Natural killer cell (primary cell): ENCODE data around the gene GAS6. TPM values are rescaled to one million over a fixed set of nuclear protein-coding genes. Genes with fewer than 3 reads are reported as not detected.

Experiments used
- ATAC-seq, 3 donors: fragments of 150-1000 bp in 2 of 3; fragments of 200-7000 bp in 1 of 3; cut with Tn5 transposase; 1 replicate in 1 of 3; 2 replicates in 2 of 3; pipeline ENCODE4 v1.10.0; 2021; ENCODE audit warnings: mild to moderate bottlenecking in 2 of 3, moderate library complexity in 2 of 3
- DNase-seq, 2 donors: peaks; one replicate each; pipeline versions ENCODE4 v3.0.0 to v3.0.0-alpha.2; 2013 to 2021; ENCODE audit warnings: mixed read lengths in 1 of 2
- H3K27ac ChIP-seq: one replicate; pipeline ENCODE4 v1.5.1; 2013; ENCODE audit warnings: mild to moderate bottlenecking, low read length
- H3K27me3 ChIP-seq: one replicate; pipeline ENCODE4 v1.6.1; 2013; ENCODE audit warnings: low read length; ENCODE audit not compliant: control insufficient read depth, insufficient read depth
- H3K36me3 ChIP-seq: one replicate; pipeline ENCODE4 v1.6.1; 2013; ENCODE audit warnings: low read length; ENCODE audit not compliant: control insufficient read depth, insufficient read depth
- H3K4me1 ChIP-seq: one replicate; pipeline ENCODE4 v1.6.1; 2013; ENCODE audit warnings: low read length; ENCODE audit not compliant: control insufficient read depth, insufficient read depth
- H3K4me3 ChIP-seq: one replicate; pipeline ENCODE4 v1.5.1; 2013; ENCODE audit warnings: low read length
- H3K9me3 ChIP-seq: one replicate; pipeline ENCODE4 v1.6.1; 2013; ENCODE audit warnings: low read length; ENCODE audit not compliant: control insufficient read depth, insufficient read depth
- H3K27ac Mint-ChIP-seq, 2 donors: one replicate each; pipeline ENCODE4 v1.8.0; 2022; ENCODE audit warnings: mild to moderate bottlenecking in 2 of 2, mixed read lengths in 2 of 2, moderate library complexity in 1 of 2
- H3K27me3 Mint-ChIP-seq, 2 donors: one replicate each; pipeline ENCODE4 v1.8.0; 2022; ENCODE audit warnings: low read depth in 2 of 2, mixed read lengths in 2 of 2
- H3K36me3 Mint-ChIP-seq: one replicate; pipeline ENCODE4 v1.8.0; 2022; ENCODE audit warnings: mixed read lengths
- H3K4me1 Mint-ChIP-seq, 2 donors: one replicate each; pipeline ENCODE4 v1.8.0; 2022; ENCODE audit warnings: mixed read lengths in 2 of 2
- H3K4me3 Mint-ChIP-seq: one replicate; pipeline ENCODE4 v1.8.0; 2022; ENCODE audit warnings: mild to moderate bottlenecking, moderate library complexity, mixed read lengths
- H3K9me3 Mint-ChIP-seq, 2 donors: one replicate each; pipeline ENCODE4 v1.8.0; 2022; ENCODE audit warnings: mixed read lengths in 2 of 2
- WGBS: methylation state at CpG from one replicate; pipeline ENCODE4 v1.1.7; 2013; ENCODE audit warnings: missing lambda C conversion rate; ENCODE audit not compliant: insufficient coverage; 5-methylcytosine and 5-hydroxymethylcytosine counted together
- intact Hi-C: fragments of 100-400 bp; cut with micrococcal nuclease; formaldehyde crosslinking; loops from one replicate; pipeline ENCODE4 v1.14.2; 2022
- total RNA-seq, 4 donors: library from RNA; stranded (reverse); fragments of 120-200 nt in 1 of 4; gene quantifications; one replicate each; pipeline versions ENCODE4 v1.2.3 to v1.2.4, GENCODE V29; 2013 to 2022
- TF ChIP-seq, protein P1 (sequence below): fragments of 200-600 bp; IDR thresholded peaks from one replicate; pipeline ENCODE4 v1.8.0; 2022; ENCODE audit warnings: antibody characterized with exemption

The GAS6 gene
- total RNA-seq, 3 donors from 2014 or later (not counting 1 experiment from before 2014, with no cell fraction given) = 0.40 to 1.4 (median 0.41) TPM

DNA sequence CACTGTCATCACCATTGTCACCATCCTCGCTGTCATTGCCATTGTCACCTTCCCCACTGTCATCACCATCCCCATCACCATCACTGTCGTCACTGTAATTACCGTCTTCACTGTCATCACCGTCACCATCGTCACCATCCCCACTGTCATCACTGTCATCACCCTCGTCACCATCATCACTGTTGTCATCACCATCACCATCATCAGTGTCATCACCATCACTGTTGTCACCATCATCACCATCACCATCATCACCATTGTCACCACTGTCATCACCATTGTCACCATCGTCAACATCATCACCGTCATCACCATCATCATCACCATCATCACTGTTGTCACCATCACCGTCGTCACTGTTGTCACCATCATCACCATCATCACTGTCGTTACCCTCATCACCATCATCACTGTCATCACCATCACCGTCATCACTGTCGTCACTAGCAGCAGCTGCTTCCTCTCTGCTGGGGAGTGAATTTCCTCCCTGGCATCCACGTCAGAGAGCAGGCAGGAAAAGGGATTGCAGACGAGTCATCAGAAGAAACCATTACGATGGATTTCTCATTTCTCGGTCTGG lies 77.5 kb downstream of the GAS6 start:
- 71% methylated on average over 17 of the region's 17 CpGs for WGBS
- no peak overlapping the region for H3K4me3 Mint-ChIP-seq
- no peaks in the 10 kb centered on the region for H3K36me3 Mint-ChIP-seq
- TF ChIP-seq, protein P1, sequence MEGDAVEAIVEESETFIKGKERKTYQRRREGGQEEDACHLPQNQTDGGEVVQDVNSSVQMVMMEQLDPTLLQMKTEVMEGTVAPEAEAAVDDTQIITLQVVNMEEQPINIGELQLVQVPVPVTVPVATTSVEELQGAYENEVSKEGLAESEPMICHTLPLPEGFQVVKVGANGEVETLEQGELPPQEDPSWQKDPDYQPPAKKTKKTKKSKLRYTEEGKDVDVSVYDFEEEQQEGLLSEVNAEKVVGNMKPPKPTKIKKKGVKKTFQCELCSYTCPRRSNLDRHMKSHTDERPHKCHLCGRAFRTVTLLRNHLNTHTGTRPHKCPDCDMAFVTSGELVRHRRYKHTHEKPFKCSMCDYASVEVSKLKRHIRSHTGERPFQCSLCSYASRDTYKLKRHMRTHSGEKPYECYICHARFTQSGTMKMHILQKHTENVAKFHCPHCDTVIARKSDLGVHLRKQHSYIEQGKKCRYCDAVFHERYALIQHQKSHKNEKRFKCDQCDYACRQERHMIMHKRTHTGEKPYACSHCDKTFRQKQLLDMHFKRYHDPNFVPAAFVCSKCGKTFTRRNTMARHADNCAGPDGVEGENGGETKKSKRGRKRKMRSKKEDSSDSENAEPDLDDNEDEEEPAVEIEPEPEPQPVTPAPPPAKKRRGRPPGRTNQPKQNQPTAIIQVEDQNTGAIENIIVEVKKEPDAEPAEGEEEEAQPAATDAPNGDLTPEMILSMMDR = no peak
- no peak overlapping the region for H3K27ac ChIP-seq
- ATAC-seq (no peak), DNase-seq (no peak)
- no peaks in the 10 kb centered on the region for H3K4me1 ChIP-seq
- no peak overlapping the region for H3K4me3 ChIP-seq
- H3K9me3 Mint-ChIP-seq = no peaks in the 10 kb centered on the region
- H3K27ac Mint-ChIP-seq = no peak overlapping the region
- H3K4me1 Mint-ChIP-seq = no peaks in the 10 kb centered on the region
- H3K9me3 ChIP-seq = no peaks in the 10 kb centered on the region
- intact Hi-C loops = no loop called here
- peaks cover 16 to 18% of the 10 kb centered on the region in 2 donors for H3K27me3 Mint-ChIP-seq
- H3K36me3 ChIP-seq = no peaks in the 10 kb centered on the region
- no peaks in the 10 kb centered on the region for H3K27me3 ChIP-seq

DNA sequence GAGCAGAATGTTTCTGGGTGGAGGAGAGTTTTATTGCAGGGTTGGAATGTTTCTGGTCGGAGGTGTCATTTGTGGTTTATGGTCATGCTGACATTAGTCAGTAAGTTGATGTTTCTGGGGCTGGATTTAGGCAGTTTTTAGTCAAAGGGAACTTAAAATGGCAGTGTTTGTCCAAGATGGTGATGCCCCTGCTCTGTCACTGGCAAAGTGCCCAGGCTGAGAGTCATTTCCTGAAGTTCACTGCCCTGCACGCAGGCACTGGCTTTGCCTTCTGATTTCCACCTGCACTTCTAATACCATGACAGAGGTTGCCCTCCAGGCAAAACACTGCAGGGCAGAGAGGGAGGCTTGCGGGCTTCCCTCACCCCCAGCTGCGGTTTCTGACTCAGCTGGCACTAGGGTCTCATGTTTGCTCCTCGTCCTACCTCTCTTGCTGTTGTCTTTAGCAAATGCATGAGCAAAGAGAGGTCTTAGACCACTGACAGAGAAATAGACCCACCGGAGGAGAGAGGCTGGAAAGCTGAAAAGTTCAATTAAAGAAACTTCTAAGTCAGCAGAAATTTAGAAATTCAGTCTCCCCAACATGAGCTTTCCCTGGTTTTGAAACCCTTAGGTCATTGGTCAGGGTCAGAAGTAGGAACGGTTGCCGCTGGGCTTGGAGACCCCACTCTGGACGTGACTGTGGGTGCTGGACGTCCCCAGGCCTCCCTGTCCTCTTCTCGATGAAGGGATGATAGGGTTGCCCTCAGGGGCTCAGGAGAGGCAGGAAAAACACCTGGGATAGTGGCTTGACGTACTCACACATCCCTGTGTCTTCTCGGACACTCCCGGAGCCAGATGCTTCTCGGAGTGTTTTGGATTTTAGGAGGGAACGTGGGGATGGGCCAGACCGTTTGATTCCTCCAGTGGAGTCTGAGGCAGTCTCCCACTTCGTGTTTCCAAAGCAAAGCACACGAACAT lies 78.5 kb downstream of the GAS6 start:
- no peak for DNase-seq

DNA sequence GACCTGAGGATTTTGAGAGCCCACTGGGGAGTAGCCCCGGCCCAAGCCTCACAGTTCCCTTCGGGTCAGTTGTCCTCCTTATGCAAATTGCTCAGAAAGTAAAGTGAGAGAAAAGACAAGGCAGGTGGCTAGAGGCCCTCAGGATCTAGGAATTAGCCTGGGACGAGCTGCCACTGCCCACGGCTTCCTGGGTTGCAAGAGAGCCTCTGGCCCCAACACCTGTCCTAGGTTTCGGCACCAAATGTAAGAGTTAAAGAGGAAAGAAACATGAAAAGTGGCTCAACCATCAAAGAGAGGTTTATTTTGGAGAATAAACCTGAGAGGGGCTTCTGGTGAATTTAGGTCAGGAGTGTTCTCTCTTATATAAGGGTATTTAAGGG lies 79.2 kb downstream of the GAS6 start:
- intact Hi-C loops = no loop called here
- no peak for DNase-seq
- TF ChIP-seq, protein P1 = no peak
- no peak overlapping the region for H3K27ac ChIP-seq
- no peaks in the 10 kb centered on the region for H3K36me3 Mint-ChIP-seq
- WGBS = 82% methylated on average over 4 of the region's 5 CpGs
- no peak overlapping the region for H3K4me3 ChIP-seq
- H3K4me3 Mint-ChIP-seq = no peak overlapping the region
- H3K27ac Mint-ChIP-seq = no peak overlapping the region
- H3K27me3 Mint-ChIP-seq = peaks cover 18 to 21% of the 10 kb centered on the region in 2 donors
- no peak for ATAC-seq
- no peaks in the 10 kb centered on the region for H3K36me3 ChIP-seq
- H3K27me3 ChIP-seq = no peaks in the 10 kb centered on the region
- H3K4me1 ChIP-seq = no peaks in the 10 kb centered on the region
- no peaks in the 10 kb centered on the region for H3K4me1 Mint-ChIP-seq
- no peaks in the 10 kb centered on the region for H3K9me3 ChIP-seq
- H3K9me3 Mint-ChIP-seq = no peaks in the 10 kb centered on the region

More for the DNA sequence above, 78.5 kb downstream of the GAS6 start:
- H3K27me3 ChIP-seq = no peaks in the 10 kb centered on the region
- no peak overlapping the region for H3K27ac ChIP-seq
- H3K9me3 ChIP-seq = no peaks in the 10 kb centered on the region
- Mint-ChIP-seq H3K4me1 (no peaks in the 10 kb centered on the region), H3K9me3 (no peaks in the 10 kb centered on the region), H3K4me3 (no peak overlapping the region), H3K27ac (no peak overlapping the region), H3K27me3 (peaks cover 18 to 20% of the 10 kb centered on the region in 2 donors), H3K36me3 (no peaks in the 10 kb centered on the region)
- H3K4me1 ChIP-seq = no peaks in the 10 kb centered on the region
- no peaks in the 10 kb centered on the region for H3K36me3 ChIP-seq
- intact Hi-C loops = no loop called here
- TF ChIP-seq, protein P1 = no peak
- 83% methylated on average over 19 of the region's 19 CpGs for WGBS
- ATAC-seq = no peak
- H3K4me3 ChIP-seq = no peak overlapping the region
